Measurements from ENCODE around the gene CREBRF.
"Not testable (repeated sequence)": the region's sequence is repeated elsewhere in the genome, so short reads cannot be mapped to it uniquely, and the experiment has no call there.

The CREBRF gene

GRCh38 chr5:173035904-173036707 lies 20.0 kb upstream of the CREBRF start:
- no peak for DNase-seq (ENCODE audit: low read depth)
- no peak overlapping the region for H3K4me3 ChIP-seq (ENCODE audit: low read length)

GRCh38 chr5:173039188-173039587 lies 17.0 kb upstream of the CREBRF start:
- no peak for TF ChIP-seq CTCF (IDR thresholded peaks at IDR 0.05; ENCODE audit: insufficient read depth, low read depth, low read length, missing control alignments)
- DNase-seq (ENCODE audit: low read depth): no peak

More at GRCh38 chr5:173035904-173036707, 20.0 kb upstream of the CREBRF start:
- no peak for TF ChIP-seq CTCF (IDR thresholded peaks at IDR 0.05; ENCODE audit: insufficient read depth, low read depth, low read length, missing control alignments)

GRCh38 chr5:173039964-173040363 lies 16.2 kb upstream of the CREBRF start:
- no peak for TF ChIP-seq CTCF (IDR thresholded peaks at IDR 0.05; ENCODE audit: insufficient read depth, low read depth, low read length, missing control alignments)
- H3K4me3 ChIP-seq (ENCODE audit: low read length): no peak overlapping the region
- DNase-seq (ENCODE audit: low read depth): no peak

More at GRCh38 chr5:173039188-173039587, 17.0 kb upstream of the CREBRF start:
- no peak overlapping the region for H3K4me3 ChIP-seq (ENCODE audit: low read length)

GRCh38 chr5:173041881-173042762 lies 14.0 kb upstream of the CREBRF start:
- no peak for DNase-seq (ENCODE audit: low read depth)
- TF ChIP-seq CTCF (IDR thresholded peaks at IDR 0.05; ENCODE audit: insufficient read depth, low read depth, low read length, missing control alignments): no peak

GRCh38 chr5:173042763-173043107 lies 13.4 kb upstream of the CREBRF start:
- no peak overlapping the region for H3K4me3 ChIP-seq (ENCODE audit: low read length)
- no peak for TF ChIP-seq CTCF (IDR thresholded peaks at IDR 0.05; ENCODE audit: insufficient read depth, low read depth, low read length, missing control alignments)
- DNase-seq (ENCODE audit: low read depth): no peak

More at GRCh38 chr5:173041881-173042762, 14.0 kb upstream of the CREBRF start:
- H3K4me3 ChIP-seq (ENCODE audit: low read length): no peak overlapping the region

GRCh38 chr5:173045474-173045873 lies 10.7 kb upstream of the CREBRF start:
- no peak for DNase-seq (ENCODE audit: low read depth)
- TF ChIP-seq CTCF (IDR thresholded peaks at IDR 0.05; ENCODE audit: insufficient read depth, low read depth, low read length, missing control alignments): no peak
- H3K4me3 ChIP-seq (ENCODE audit: low read length): no peak overlapping the region

GRCh38 chr5:173047096-173047837 lies 8.9 kb upstream of the CREBRF start:
- H3K4me3 ChIP-seq (ENCODE audit: low read length); DNase-seq (ENCODE audit: low read depth): not testable (repeated sequence)

Data from epithelial cell of esophagus (primary cell).